GM21619 (cell line): ENCODE results near the gene ELN.
"Not testable (repeated sequence)": the region's sequence is repeated elsewhere in the genome, so short reads cannot be mapped to it uniquely, and the experiment has no call there.

Experiments used
- ATAC-seq: cut with Tn5 transposase; IDR thresholded peaks from one replicate; pipeline ENCODE4 v1.9.1; 2021; ENCODE audit not compliant: unreplicated experiment

Gene ELN

GRCh38 chr7:74027683-74028320, at the start of gene ELN:
ELN (plus strand) TSS chr7:74028173; CDS start chr7:74028188, 15 bp downstream.
- no peak for ATAC-seq

DNA sequence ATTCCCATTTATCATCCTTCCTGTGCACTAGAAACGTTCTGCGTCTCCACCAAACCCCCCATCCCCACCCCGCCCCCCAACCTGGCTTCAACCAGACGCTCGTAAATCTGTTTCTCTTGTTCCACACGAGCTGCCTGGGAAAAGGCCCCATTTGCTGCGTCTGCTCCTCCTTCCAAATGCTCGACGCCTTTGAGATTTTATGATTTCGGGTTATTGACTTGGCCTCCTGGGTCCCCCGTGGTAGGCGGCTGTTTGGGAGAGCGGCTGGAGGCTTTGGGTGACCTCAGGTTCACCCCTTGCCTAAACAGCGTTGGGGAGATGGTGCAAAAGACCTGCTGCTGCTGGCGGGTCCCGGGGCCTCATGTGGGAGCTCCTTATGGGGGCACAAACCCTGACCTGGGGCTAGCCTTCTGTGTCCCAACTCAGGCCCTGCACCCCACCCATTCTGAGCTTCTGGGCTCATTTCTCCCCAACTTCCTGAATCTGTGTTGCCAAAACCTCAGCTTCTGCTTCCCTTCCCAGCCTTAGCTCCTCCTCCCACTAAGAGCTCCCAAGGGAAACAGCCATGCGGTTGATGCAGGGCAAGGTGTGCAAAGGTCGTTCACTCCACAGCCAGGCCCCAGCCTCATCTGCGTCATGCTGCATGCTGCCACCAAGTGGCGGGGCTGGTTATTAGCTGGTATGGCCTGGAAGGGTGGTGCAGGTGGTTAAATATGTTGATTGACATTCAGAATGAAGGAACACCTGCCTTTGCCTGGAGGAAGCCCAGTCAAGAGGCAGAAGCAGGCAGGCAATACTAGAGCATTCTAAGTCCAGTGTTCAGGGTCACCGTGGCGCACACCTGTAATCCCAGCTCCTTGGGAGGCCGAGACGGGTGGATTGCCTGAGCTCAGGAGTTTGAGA, 49.1 kb upstream of the ELN start:
- no peak for ATAC-seq

GRCh38 chr7:73979656-73980055, 48.3 kb upstream of the ELN start:
- ATAC-seq = not testable (repeated sequence)

DNA sequence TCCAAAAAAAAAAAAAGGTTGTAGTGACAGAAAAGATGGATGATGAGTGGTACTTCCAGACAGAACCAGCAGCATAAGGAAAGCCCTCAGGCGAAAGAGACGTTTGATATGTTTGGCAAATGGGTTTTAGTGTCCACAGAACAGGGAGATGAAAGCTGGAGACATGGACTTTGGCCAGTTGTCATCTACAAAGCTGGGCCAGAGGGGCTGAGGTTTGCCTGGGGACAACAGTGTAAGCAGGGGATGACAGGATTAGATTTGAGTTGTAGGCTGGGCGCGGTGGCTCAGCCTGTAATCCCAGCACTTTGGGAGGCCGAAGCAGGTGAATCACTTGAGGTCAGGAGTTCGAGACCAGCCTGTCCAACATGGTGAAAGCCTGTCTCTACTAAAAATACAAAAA, 47.8 kb upstream of the ELN start:
- ATAC-seq = no peak

- no peak for ATAC-seq
Observed at GRCh38 chr7:73981933-73982332, 46.0 kb upstream of the ELN start.

GRCh38 chr7:73983437-73984164, 44.4 kb upstream of the ELN start:
- ATAC-seq = no peak

- no peak for ATAC-seq
Observed at GRCh38 chr7:73984481-73985205, 43.3 kb upstream of the ELN start.

GRCh38 chr7:73985737-73986141, 42.2 kb upstream of the ELN start:
- ATAC-seq = no peak

- ATAC-seq = no peak
Observed at GRCh38 chr7:73986158-73986631, 41.8 kb upstream of the ELN start.

GRCh38 chr7:73987298-73987697, 40.7 kb upstream of the ELN start:
- ATAC-seq = no peak

GRCh38 chr7:73988197-73988596, 39.8 kb upstream of the ELN start:
- no peak for ATAC-seq

DNA sequence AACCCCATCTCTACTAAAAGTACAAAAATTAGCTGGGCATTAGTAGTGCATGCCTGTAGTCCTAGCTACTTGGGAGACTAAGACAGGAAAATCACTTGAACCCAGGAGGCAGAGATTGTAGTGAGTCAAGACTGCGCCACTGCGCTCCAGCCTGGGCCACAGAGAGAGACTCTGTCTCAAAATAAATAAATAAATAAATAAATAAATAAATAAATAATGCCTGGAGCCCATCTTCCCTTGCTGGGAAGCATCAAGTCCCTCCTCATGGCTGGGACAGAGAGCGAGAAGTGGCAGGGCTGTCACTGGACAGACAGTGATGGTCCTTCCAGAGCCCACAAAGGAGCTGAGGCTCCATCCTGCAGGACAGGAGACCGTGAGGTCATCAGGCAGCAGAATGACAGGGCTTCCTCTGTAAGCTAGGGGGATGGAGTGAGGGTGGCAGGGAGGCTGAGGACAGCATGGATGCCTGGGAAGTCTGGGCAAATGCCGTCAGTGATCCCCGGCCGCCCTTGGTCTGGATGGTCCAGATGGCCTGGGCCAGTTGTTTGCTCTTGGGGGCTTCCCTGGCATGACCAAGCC, 36.4 kb upstream of the ELN start:
- ATAC-seq = no peak

DNA sequence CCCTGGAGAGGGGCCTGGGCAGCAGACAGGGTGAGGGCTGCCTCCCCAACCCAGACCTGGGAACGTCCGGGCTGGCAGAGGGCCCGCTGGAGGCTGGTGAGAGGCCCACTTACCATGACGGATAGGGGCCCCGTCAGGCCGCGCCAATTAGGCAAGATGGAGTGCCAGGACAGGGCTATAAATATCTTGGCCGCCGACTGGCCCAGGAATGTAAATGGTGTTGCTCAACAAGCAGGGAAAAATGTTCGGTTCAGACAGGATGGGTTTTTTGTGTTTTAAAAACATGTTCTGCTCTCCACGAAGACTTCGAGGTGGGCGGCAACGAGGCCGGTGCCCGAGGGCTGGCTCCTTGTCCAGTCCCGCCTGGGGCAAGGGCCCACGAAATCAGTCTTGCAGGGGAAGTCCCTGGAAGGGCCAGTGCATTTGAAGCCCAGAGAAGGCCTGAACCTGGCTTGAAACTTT, 35.8 kb upstream of the ELN start:
- ATAC-seq = no peak

- ATAC-seq = no peak
Observed at GRCh38 chr7:73994023-73994422, 34.0 kb upstream of the ELN start.

GRCh38 chr7:73994761-73995160, 33.2 kb upstream of the ELN start:
- no peak for ATAC-seq

- no peak for ATAC-seq
Observed at GRCh38 chr7:73995330-73995729, 32.6 kb upstream of the ELN start.

GRCh38 chr7:73995821-73996511, 32.0 kb upstream of the ELN start:
- no peak for ATAC-seq

DNA sequence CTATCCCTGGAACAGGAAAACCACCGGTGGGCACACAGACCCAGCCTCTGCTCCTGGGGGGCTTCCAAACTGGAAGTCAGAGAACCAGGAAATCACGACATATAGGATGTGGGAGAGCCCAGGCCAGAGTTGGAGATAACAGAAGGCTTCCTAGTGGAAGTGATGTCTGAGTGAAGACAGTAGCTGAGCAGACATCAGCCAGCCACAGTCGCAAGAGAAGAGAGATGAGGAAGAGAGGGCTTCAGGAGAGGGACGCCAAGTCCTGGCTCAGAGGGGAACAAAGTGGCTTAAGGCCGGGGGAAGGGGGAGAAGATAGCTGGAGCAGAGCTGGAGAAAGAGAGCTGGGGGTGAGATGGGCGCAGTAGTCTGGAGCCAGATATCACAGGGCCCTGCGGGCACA, 30.9 kb upstream of the ELN start:
- ATAC-seq = no peak

- no peak for ATAC-seq
Observed at GRCh38 chr7:73999664-74000435, 28.1 kb upstream of the ELN start.
